Measurements from ENCODE around the gene STK38. TPM values are rescaled to one million over a fixed set of nuclear protein-coding genes. Genes with fewer than 3 reads are reported as not detected.

STK38 gene
- total RNA-seq, 1 experiment from 2014 or later = 25.7 TPM

DNA sequence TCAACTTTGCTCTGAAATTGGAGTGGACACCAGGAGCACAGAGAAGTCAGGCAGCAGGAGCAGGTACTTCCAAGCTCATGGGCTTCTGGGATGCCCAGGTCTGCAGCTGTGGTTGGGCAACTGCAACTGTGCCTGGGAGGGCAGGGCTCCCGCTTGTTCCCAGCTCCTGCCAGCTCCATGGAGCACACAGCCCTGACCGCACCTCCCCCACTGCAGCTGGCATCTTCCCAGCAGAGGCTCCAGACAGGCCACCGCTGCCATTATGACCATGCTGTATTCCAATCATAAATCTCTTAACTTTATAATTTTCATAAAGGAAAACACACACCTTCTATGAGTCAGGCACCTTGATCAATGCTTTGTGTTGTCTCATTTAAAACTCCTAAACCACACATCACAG is 36.9 kb downstream of the STK38 start:
- Histone ChIP-seq H3K27ac (ENCODE audit: low read length) (no peak overlapping the region), H3F3A (ENCODE audit: low read length, unreplicated experiment) (no peaks in the 10 kb centered on the region), H3K4me1 (ENCODE audit: insufficient read depth, low read length) (peaks cover 4% of the 10 kb centered on the region; the same call in 1 of the 2 replicates), H3K4me3 (ENCODE audit: low read length) (no peak overlapping the region), H3K9ac (ENCODE audit: low read length) (no peak overlapping the region), H3K27me3 (ENCODE audit: low read length) (no peaks in the 10 kb centered on the region), H3K9me2 (replicated peaks; ENCODE audit: low read length) (no peaks in the 10 kb centered on the region), H3K9me3 (ENCODE audit: low read length) (no peaks in the 10 kb centered on the region), H3K4me2 (ENCODE audit: low read length) (no peak overlapping the region), H3K36me3 (ENCODE audit: low read depth, low read length) (peaks cover 22% of the 10 kb centered on the region), H3K79me2 (ENCODE audit: low read length) (no peaks in the 10 kb centered on the region), H4K20me1 (ENCODE audit: low read length) (no peaks in the 10 kb centered on the region), H2AFZ (ENCODE audit: low read length) (no peak overlapping the region)
- intact Hi-C loops (cut with micrococcal nuclease) = no loop called here
- ChIA-PET POLR2A (ENCODE audit: unreplicated experiment) (no interaction called here), CTCF (no interaction called here)
- DNase-seq = no peak
- no peak for TF ChIP-seq EZH2phosphoT487 (IDR thresholded peaks at IDR 0.05; ENCODE audit: borderline replicate concordance, low read length)
- no peak for TF ChIP-seq EZH2 (IDR thresholded peaks at IDR 0.05; ENCODE audit: low read length, unreplicated experiment)
- TF ChIP-seq, protein P1, sequence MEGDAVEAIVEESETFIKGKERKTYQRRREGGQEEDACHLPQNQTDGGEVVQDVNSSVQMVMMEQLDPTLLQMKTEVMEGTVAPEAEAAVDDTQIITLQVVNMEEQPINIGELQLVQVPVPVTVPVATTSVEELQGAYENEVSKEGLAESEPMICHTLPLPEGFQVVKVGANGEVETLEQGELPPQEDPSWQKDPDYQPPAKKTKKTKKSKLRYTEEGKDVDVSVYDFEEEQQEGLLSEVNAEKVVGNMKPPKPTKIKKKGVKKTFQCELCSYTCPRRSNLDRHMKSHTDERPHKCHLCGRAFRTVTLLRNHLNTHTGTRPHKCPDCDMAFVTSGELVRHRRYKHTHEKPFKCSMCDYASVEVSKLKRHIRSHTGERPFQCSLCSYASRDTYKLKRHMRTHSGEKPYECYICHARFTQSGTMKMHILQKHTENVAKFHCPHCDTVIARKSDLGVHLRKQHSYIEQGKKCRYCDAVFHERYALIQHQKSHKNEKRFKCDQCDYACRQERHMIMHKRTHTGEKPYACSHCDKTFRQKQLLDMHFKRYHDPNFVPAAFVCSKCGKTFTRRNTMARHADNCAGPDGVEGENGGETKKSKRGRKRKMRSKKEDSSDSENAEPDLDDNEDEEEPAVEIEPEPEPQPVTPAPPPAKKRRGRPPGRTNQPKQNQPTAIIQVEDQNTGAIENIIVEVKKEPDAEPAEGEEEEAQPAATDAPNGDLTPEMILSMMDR (conservative IDR thresholded peaks at IDR 0.05; ENCODE audit: low read depth, low read length) = no peak
- BruUV-seq (replicated peaks) = no TSS peak
- ATAC-seq = no peak

DNA sequence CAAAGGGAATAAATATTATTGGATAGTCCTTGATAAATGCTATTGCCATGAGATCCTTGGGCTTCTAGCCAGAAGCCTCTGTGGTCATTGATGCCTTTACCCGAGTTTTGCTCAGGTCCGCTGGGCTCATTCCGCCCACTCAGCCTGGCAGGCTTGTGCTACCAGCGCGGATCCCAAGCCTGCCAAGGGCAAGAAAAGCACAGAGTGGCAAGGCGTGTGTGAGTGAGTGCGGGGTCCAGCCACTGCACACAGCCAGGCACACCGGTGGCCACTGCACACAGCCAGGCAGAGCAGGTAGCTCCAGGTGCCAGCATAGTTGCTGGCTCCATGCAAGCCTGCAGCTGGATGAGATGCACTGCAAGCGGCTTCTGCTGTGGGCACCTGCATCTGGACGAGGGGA is 38.7 kb downstream of the STK38 start:
- DNase-seq (no peak), ATAC-seq (no peak)
- Histone ChIP-seq H3K9me2 (replicated peaks; ENCODE audit: low read length) (no peaks in the 10 kb centered on the region), H3K79me2 (ENCODE audit: low read length) (no peaks in the 10 kb centered on the region), H3K27ac (ENCODE audit: low read length) (no peak overlapping the region), H3K4me1 (ENCODE audit: insufficient read depth, low read length) (peaks cover 4% of the 10 kb centered on the region; the same call in 1 of the 2 replicates), H4K20me1 (ENCODE audit: low read length) (no peaks in the 10 kb centered on the region), H2AFZ (ENCODE audit: low read length) (no peak overlapping the region), H3K4me3 (ENCODE audit: low read length) (no peak overlapping the region), H3F3A (ENCODE audit: low read length, unreplicated experiment) (no peaks in the 10 kb centered on the region), H3K27me3 (ENCODE audit: low read length) (no peaks in the 10 kb centered on the region), H3K9ac (ENCODE audit: low read length) (no peak overlapping the region), H3K36me3 (ENCODE audit: low read depth, low read length) (peaks cover 17% of the 10 kb centered on the region), H3K9me3 (ENCODE audit: low read length) (no peaks in the 10 kb centered on the region), H3K4me2 (ENCODE audit: low read length) (no peak overlapping the region)
- CTCF ChIA-PET = no interaction called here
- POLR2A ChIA-PET (ENCODE audit: unreplicated experiment) = interaction anchor here (0.7 kb wide), 1 partner anchor 82 kb away, joined by 3 read pairs; no protein-coding TSS in a partner anchor
- TF ChIP-seq EZH2 (IDR thresholded peaks at IDR 0.05; ENCODE audit: low read length, unreplicated experiment) (no peak), EZH2phosphoT487 (IDR thresholded peaks at IDR 0.05; ENCODE audit: borderline replicate concordance, low read length) (no peak)
- TF ChIP-seq, protein P1 (conservative IDR thresholded peaks at IDR 0.05; ENCODE audit: low read depth, low read length) = no peak
- intact Hi-C loops (cut with micrococcal nuclease) = no loop called here
- no TSS peak for BruUV-seq (replicated peaks)

DNA sequence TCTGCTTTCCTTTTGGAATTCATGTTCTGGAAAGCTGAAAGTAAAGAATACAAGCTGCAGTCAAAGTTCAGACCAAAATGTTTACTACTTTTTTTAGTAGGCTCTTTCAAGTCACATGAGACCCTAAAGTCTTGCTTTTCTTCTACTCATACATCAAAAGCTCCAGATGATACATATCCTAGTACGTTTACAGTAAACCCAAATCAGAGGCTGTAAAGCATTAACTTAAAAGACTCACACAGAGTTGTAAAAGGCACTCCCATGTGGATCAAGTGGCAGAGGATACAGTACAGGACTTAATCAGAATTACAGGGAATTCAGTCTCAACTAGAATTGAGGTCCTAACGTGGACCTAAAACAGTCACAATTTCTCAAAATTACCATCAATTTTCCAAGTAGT is 40.7 kb downstream of the STK38 start:
- intact Hi-C loops (cut with micrococcal nuclease) = no loop called here
- Histone ChIP-seq H3F3A (ENCODE audit: low read length, unreplicated experiment) (no peaks in the 10 kb centered on the region), H3K27ac (ENCODE audit: low read length) (no peak overlapping the region), H3K27me3 (ENCODE audit: low read length) (no peaks in the 10 kb centered on the region), H3K36me3 (ENCODE audit: low read depth, low read length) (peaks cover 17% of the 10 kb centered on the region), H4K20me1 (ENCODE audit: low read length) (no peaks in the 10 kb centered on the region), H3K9me3 (ENCODE audit: low read length) (no peaks in the 10 kb centered on the region), H2AFZ (ENCODE audit: low read length) (no peak overlapping the region), H3K4me1 (ENCODE audit: insufficient read depth, low read length) (0 out of 2 replicates have a peak, but pooled peaks cover 7% of the 10 kb centered on the region), H3K9me2 (replicated peaks; ENCODE audit: low read length) (no peaks in the 10 kb centered on the region), H3K4me3 (ENCODE audit: low read length) (no peak overlapping the region), H3K4me2 (ENCODE audit: low read length) (no peak overlapping the region), H3K9ac (ENCODE audit: low read length) (no peak overlapping the region), H3K79me2 (ENCODE audit: low read length) (no peaks in the 10 kb centered on the region)
- ATAC-seq (no peak), DNase-seq (no peak)
- ChIA-PET POLR2A (ENCODE audit: unreplicated experiment) (no interaction called here), CTCF (no interaction called here)
- no TSS peak for BruUV-seq (replicated peaks)
- no peak for TF ChIP-seq EZH2phosphoT487 (IDR thresholded peaks at IDR 0.05; ENCODE audit: borderline replicate concordance, low read length)
- TF ChIP-seq EZH2 (IDR thresholded peaks at IDR 0.05; ENCODE audit: low read length, unreplicated experiment) = no peak
- TF ChIP-seq, protein P1 (conservative IDR thresholded peaks at IDR 0.05; ENCODE audit: low read depth, low read length) = no peak
